GM21825 (cell line): ENCODE results near the gene SOHLH2.

Experiments
- ATAC-seq: cut with Tn5 transposase; IDR thresholded peaks from one replicate; pipeline ENCODE4 v1.9.1; 2021; ENCODE audit warnings: mild to moderate bottlenecking, moderate library complexity; ENCODE audit not compliant: unreplicated experiment

SOHLH2 gene

GRCh38 chr13:36132376-36132775, 82.0 kb downstream of the SOHLH2 start:
- no peak for ATAC-seq

GRCh38 chr13:36131931-36132297, 82.4 kb downstream of the SOHLH2 start:
- ATAC-seq = no peak

GRCh38 chr13:36131222-36131930, 83.0 kb downstream of the SOHLH2 start, which contains the start of gene DCLK1:
TSS of gene DCLK1 (minus strand) at chr13:36131382.
- no peak for ATAC-seq

GRCh38 chr13:36130552-36131221, 83.7 kb downstream of the SOHLH2 start:
- ATAC-seq = no peak

- ATAC-seq = no peak
Observed at GRCh38 chr13:36130193-36130551, 84.2 kb downstream of the SOHLH2 start.

GRCh38 chr13:36129539-36129938, 84.8 kb downstream of the SOHLH2 start:
- no peak for ATAC-seq

- no peak for ATAC-seq
Observed at GRCh38 chr13:36126491-36126890, 87.9 kb downstream of the SOHLH2 start.

GRCh38 chr13:36125841-36126240, 88.5 kb downstream of the SOHLH2 start:
- ATAC-seq = no peak

GRCh38 chr13:36124236-36124822, 90.0 kb downstream of the SOHLH2 start:
- ATAC-seq = no peak
